OCI-LY1 (cell line): ENCODE results near the gene ZNF804A.

Experiments used
- H2AFZ ChIP-seq: fragments of 200-600 bp; sonication (generic), shearing (Covaris generic); 2 replicates; pipeline ENCODE4 v1.6.0; 2014; ENCODE audit warnings: antibody characterized with exemption, mild to moderate bottlenecking, low read length
- H3F3A ChIP-seq: fragments of 200-600 bp; sonication (generic), shearing (Covaris generic); 2 replicates; pipeline ENCODE4 v1.6.0; 2014; ENCODE audit warnings: mild to moderate bottlenecking, antibody characterized with exemption, low read length, moderate library complexity; ENCODE audit not compliant: insufficient read depth
- H3K27ac ChIP-seq: fragments of 200-600 bp; sonication (generic); 2 replicates; pipeline ENCODE4 v1.5.1; 2014; ENCODE audit warnings: low read length, mixed run types, mild to moderate bottlenecking, low read depth; ENCODE audit not compliant: poor library complexity, severe bottlenecking
- H3K27me3 ChIP-seq: fragments of 200-600 bp; sonication (generic); 2 replicates; pipeline ENCODE4 v1.6.0; 2014; ENCODE audit warnings: antibody characterized with exemption, mild to moderate bottlenecking, low read length, moderate library complexity; ENCODE audit not compliant: insufficient read depth
- H3K36me3 ChIP-seq: fragments of 200-600 bp; sonication (generic); 2 replicates; pipeline ENCODE4 v1.6.1; 2014; ENCODE audit warnings: mild to moderate bottlenecking, antibody characterized with exemption, low read length, moderate library complexity, mixed read lengths; ENCODE audit not compliant: insufficient read depth
- H3K4me1 ChIP-seq: fragments of 200-600 bp; sonication (generic); 2 replicates; pipeline ENCODE4 v1.5.1; 2014; ENCODE audit warnings: mild to moderate bottlenecking, low read length, moderate library complexity; ENCODE audit not compliant: insufficient read depth, severe bottlenecking
- H3K4me2 ChIP-seq: fragments of 200-600 bp; sonication (generic), shearing (Covaris generic); 2 replicates; pipeline ENCODE4 v1.6.1; 2014; ENCODE audit warnings: low read length
- H3K4me3 ChIP-seq: fragments of 200-600 bp; sonication (generic); 2 replicates; pipeline ENCODE4 v1.5.1; 2014; ENCODE audit warnings: low read length, low read depth, mild to moderate bottlenecking, mixed read lengths; ENCODE audit not compliant: poor library complexity, severe bottlenecking
- H3K79me2 ChIP-seq: fragments of 200-600 bp; shearing (Covaris generic); 2 replicates; pipeline ENCODE4 v1.6.1; 2016; ENCODE audit warnings: mixed run types, low read length, mixed read lengths; ENCODE audit not compliant: insufficient read depth
- H3K9ac ChIP-seq: fragments of 200-600 bp; sonication (generic), shearing (Covaris generic); 2 replicates; pipeline ENCODE4 v1.6.1; 2014; ENCODE audit warnings: mild to moderate bottlenecking, low read length, mixed read lengths
- H3K9me2 ChIP-seq: fragments of 200-600 bp; sonication (generic), shearing (Covaris generic); 2 replicates; pipeline ENCODE4 v1.6.1; 2014; ENCODE audit warnings: low read depth, mild to moderate bottlenecking, low read length, mixed read lengths
- H3K9me3 ChIP-seq: fragments of 200-600 bp; shearing (Covaris generic); 2 replicates; pipeline ENCODE4 v1.6.1; 2014; ENCODE audit warnings: low read length, mixed read lengths
- H4K20me1 ChIP-seq: fragments of 200-600 bp; sonication (generic), shearing (Covaris generic); 2 replicates; pipeline ENCODE4 v1.6.0; 2016; ENCODE audit warnings: mild to moderate bottlenecking, low read length; ENCODE audit not compliant: insufficient read depth
- CTCF ChIP-seq: fragments of 200-600 bp; sonication (generic), shearing (Covaris generic); IDR thresholded peaks from 2 replicates; pipeline ENCODE4 v1.5.1; 2017; ENCODE audit warnings: mild to moderate bottlenecking, antibody characterized with exemption, low read length, moderate library complexity, mixed read lengths
- EZH2 ChIP-seq: fragments of 200-600 bp; sonication (generic), shearing (Covaris generic); IDR thresholded peaks from 2 replicates; pipeline ENCODE4 v1.8.0; 2017; ENCODE audit warnings: borderline replicate concordance, mixed run types, mild to moderate bottlenecking, antibody characterized with exemption, low read length, moderate library complexity, mixed read lengths

Gene ZNF804A

GRCh38 chr2:184577743-184578142, 20.6 kb upstream of the ZNF804A start:
- no peak overlapping the region for H3K9ac ChIP-seq
- H3K27ac ChIP-seq, result no peak overlapping the region
- no peak overlapping the region for H3K4me3 ChIP-seq
- H2AFZ ChIP-seq, result no peak overlapping the region
- H3K27me3 ChIP-seq, result no peaks in the 10 kb centered on the region
- no peaks in the 10 kb centered on the region for H3K9me2 ChIP-seq
- no peak overlapping the region for H3K4me2 ChIP-seq
- no peaks in the 10 kb centered on the region for H4K20me1 ChIP-seq
- no peaks in the 10 kb centered on the region for H3K36me3 ChIP-seq
- peaks cover 10% of the 10 kb centered on the region for H3K4me1 ChIP-seq
- H3F3A ChIP-seq, result no peaks in the 10 kb centered on the region
- 0 out of 2 replicates have a peak, but pooled peaks cover 3% of the 10 kb centered on the region for H3K9me3 ChIP-seq
- H3K79me2 ChIP-seq, result no peaks in the 10 kb centered on the region
- TF ChIP-seq EZH2, result no peak
- TF ChIP-seq CTCF, result no peak

GRCh38 chr2:184579226-184579625, 19.1 kb upstream of the ZNF804A start:
- Histone ChIP-seq H3K9ac (no peak overlapping the region), H3K27ac (no peak overlapping the region), H2AFZ (no peak overlapping the region), H3K36me3 (no peaks in the 10 kb centered on the region), H3K9me3 (0 out of 2 replicates have a peak, but pooled peaks cover 3% of the 10 kb centered on the region), H3K79me2 (no peaks in the 10 kb centered on the region), H3K4me1 (peaks cover 10% of the 10 kb centered on the region), H4K20me1 (no peaks in the 10 kb centered on the region), H3K4me2 (no peak overlapping the region), H3K9me2 (no peaks in the 10 kb centered on the region), H3K4me3 (no peak overlapping the region), H3K27me3 (no peaks in the 10 kb centered on the region), H3F3A (no peaks in the 10 kb centered on the region)
- TF ChIP-seq CTCF (no peak), EZH2 (no peak)

- no peak for TF ChIP-seq EZH2
- TF ChIP-seq CTCF, result no peak
- Histone ChIP-seq H3K4me3 (no peak overlapping the region), H4K20me1 (no peaks in the 10 kb centered on the region), H3K79me2 (no peaks in the 10 kb centered on the region), H3K36me3 (no peaks in the 10 kb centered on the region), H3K27ac (no peak overlapping the region), H3K27me3 (no peaks in the 10 kb centered on the region), H3K9me3 (0 out of 2 replicates have a peak, but pooled peaks cover 3% of the 10 kb centered on the region), H3K4me1 (peaks cover 10% of the 10 kb centered on the region), H2AFZ (peak overlapping the region; percentile 71; the same call in 1 of the 2 replicates), H3K9me2 (no peaks in the 10 kb centered on the region), H3K9ac (no peak overlapping the region), H3K4me2 (no peak overlapping the region), H3F3A (no peaks in the 10 kb centered on the region)
Measured at GRCh38 chr2:184581391-184581790, 16.9 kb upstream of the ZNF804A start.
